ENCODE data around the gene GPR18. TPM values are rescaled to one million over a fixed set of nuclear protein-coding genes. Genes with fewer than 3 reads are reported as not detected.

Gene GPR18
- total and polyA plus RNA-seq, 2 of the 4 experiments (the other 2 are of a cell fraction), result not detected

GRCh38 chr13:99278200-99278599 lies 20.0 kb upstream of the GPR18 start:
- Histone ChIP-seq H3K4me3 (ENCODE audit: insufficient read depth, low read depth, low read length) (no peak overlapping the region), H2BK15ac (ENCODE audit: low read depth, low read length) (no peak overlapping the region), H3K4me1 (ENCODE audit: control insufficient read depth, insufficient read depth, low read length) (peaks cover 3% of the 10 kb centered on the region; the same call in 1 of the 2 replicates), H4K5ac (ENCODE audit: low read depth, low read length) (no peak overlapping the region), H3K9me3 (ENCODE audit: control insufficient read depth, insufficient read depth, low read length) (no peaks in the 10 kb centered on the region), H2AFZ (replicated peaks; ENCODE audit: low read length, poor library complexity) (no peak overlapping the region), H3K14ac (replicated peaks; ENCODE audit: low read depth, low read length) (no peak overlapping the region), H2BK5ac (ENCODE audit: low read depth, low read length, poor library complexity, severe bottlenecking) (no peak overlapping the region), H3K4me2 (ENCODE audit: low read depth, low read length) (no peak overlapping the region), H3K36me3 (ENCODE audit: control insufficient read depth, insufficient read depth, low read length) (no peaks in the 10 kb centered on the region), H3K56ac (ENCODE audit: extremely low read depth, insufficient read depth, low read length) (no peak overlapping the region), H2AK5ac (ENCODE audit: low read depth, low read length) (no peak overlapping the region), H3K18ac (ENCODE audit: low read depth, low read length) (no peak overlapping the region), H4K8ac (ENCODE audit: low read depth in 2 of 2, low read length in 2 of 2) (no peak overlapping the region), H2BK120ac (ENCODE audit: low read depth, low read length) (no peak overlapping the region), H4K91ac (ENCODE audit: insufficient read depth, low read depth, low read length) (no peak overlapping the region), H2BK20ac (ENCODE audit: low read depth, low read length) (no peak overlapping the region), H3K27ac (ENCODE audit: insufficient read depth, low read length) (no peak overlapping the region), H3K27me3 (ENCODE audit: control insufficient read depth, insufficient read depth, low read length) (no peaks in the 10 kb centered on the region), H3K79me1 (ENCODE audit: low read depth in 1 of 2, low read length in 2 of 2) (peaks cover 3 to 9% of the 10 kb centered on the region in 2 experiments; a peak in 2 of 4 replicates), H2AK9ac (replicated peaks; ENCODE audit: low read depth, low read length, poor library complexity) (no peak overlapping the region), H3K4ac (ENCODE audit: low read depth, low read length) (no peak overlapping the region), H3K9ac (ENCODE audit: low read depth, low read length) (no peak overlapping the region), H3K9me1 (ENCODE audit: insufficient read depth, low read length) (no peaks in the 10 kb centered on the region), H3K23ac (ENCODE audit: low read depth, low read length) (no peak overlapping the region), H4K20me1 (ENCODE audit: insufficient read depth, low read length) (no peaks in the 10 kb centered on the region; the same call in 1 of the 2 replicates)
- BruUV-seq (replicated peaks), result no TSS peak
- CTCF ChIA-PET, result no interaction called here
- POLR2A ChIA-PET (ENCODE audit: unreplicated experiment), result no interaction called here
- dilution Hi-C loops (cut with HindIII; ENCODE audit: low sequenced_read_pairs, unreplicated experiment), result no loop called here
- no CpG with 5 or more reads among the region's 5 CpGs for WGBS, 2 experiments (ENCODE audit: extremely low coverage in 2 of 2, insufficient read length in 1 of 2)
- intact Hi-C loops (cut with micrococcal nuclease), result no loop called here
- in situ Hi-C loops (cut with MboI; ENCODE audit: low sequenced_read_pairs), result no loop called here
- ATAC-seq (ENCODE audit: low read depth), result no peak
- no peak for TF ChIP-seq MAZ (IDR thresholded peaks at IDR 0.05; ENCODE audit: borderline replicate concordance, low read depth, low read length)
- no peak for TF ChIP-seq POLR2A (IDR thresholded peaks at IDR 0.05; ENCODE audit: low read depth, low read length)
- no peak for TF ChIP-seq BHLHE40 (IDR thresholded peaks at IDR 0.05; ENCODE audit: low read depth, low read length)
- TF ChIP-seq CEBPB (IDR thresholded peaks at IDR 0.05; ENCODE audit: low read depth, low read length), result no peak
- no peak for TF ChIP-seq RFX5 (IDR thresholded peaks at IDR 0.05; ENCODE audit: low read depth, low read length)
- TF ChIP-seq NFE2L2 (IDR thresholded peaks at IDR 0.05; ENCODE audit: low read depth, low read length), result no peak
- TF ChIP-seq RCOR1 (IDR thresholded peaks at IDR 0.05; ENCODE audit: insufficient replicate concordance, low read length), result no peak
- TF ChIP-seq ELK1 (IDR thresholded peaks at IDR 0.05; ENCODE audit: borderline replicate concordance, low read depth, low read length), result no peak
- TF ChIP-seq MXI1 (IDR thresholded peaks at IDR 0.05; ENCODE audit: borderline replicate concordance, low read depth, low read length), result no peak
- no peak for TF ChIP-seq CTCF (conservative IDR thresholded peaks at IDR 0.05; ENCODE audit: low read depth, low read length)
- TF ChIP-seq FOS (IDR thresholded peaks at IDR 0.05; ENCODE audit: low read depth, low read length), result no peak
- TF ChIP-seq SMC3 (IDR thresholded peaks at IDR 0.05; ENCODE audit: low read depth, low read length), result no peak
- TF ChIP-seq RAD21 (IDR thresholded peaks at IDR 0.05; ENCODE audit: low read length), result no peak
- TF ChIP-seq MAFK (IDR thresholded peaks at IDR 0.05; ENCODE audit: low read depth, low read length), result no peak
- no peak for DNase-seq

Data from IMR-90 (cell line).